Suprapubic skin (tissue), 4 donors: Measurements from ENCODE around the gene INPP4B.

Experiments
- POLR2A ChIP-seq, 2 donors: fragments of 450-650 bp; IDR thresholded peaks; one replicate each; pipeline ENCODE4 v1.6.1; 2017; ENCODE audit warnings: antibody characterized with exemption in 2 of 2, mild to moderate bottlenecking in 2 of 2, moderate library complexity in 2 of 2
- POLR2AphosphoS5 ChIP-seq, 3 donors: sonication (generic); formaldehyde crosslinking; IDR thresholded peaks; one replicate each; pipeline ENCODE4 v1.6.1; 2017; ENCODE audit warnings: antibody characterized with exemption in 3 of 3

GRCh38 chr4:142866685-142867084, 20.6 kb upstream of the INPP4B start:
- TF ChIP-seq POLR2A (IDR thresholded peaks at IDR 0.05) (no peak), POLR2AphosphoS5 (IDR thresholded peaks at IDR 0.05) (no peak)
